Epithelial cell of proximal tubule (primary cell): ENCODE results near the gene PHF20. TPM values are rescaled to one million over a fixed set of nuclear protein-coding genes. Genes with fewer than 3 reads are reported as not detected.
"Not testable (repeated sequence)": the region's sequence is repeated elsewhere in the genome, so short reads cannot be mapped to it uniquely, and the experiment has no call there.

Experiments
- DNase-seq: peaks from one replicate; pipeline ENCODE4 v3.0.0-alpha.2; 2011; ENCODE audit warnings: low read depth
- H3K4me3 ChIP-seq: 2 replicates; pipeline ENCODE4 v1.5.1; 2011; ENCODE audit warnings: low read depth, mild to moderate bottlenecking, low read length
- CTCF ChIP-seq: conservative IDR thresholded peaks from 2 replicates; pipeline ENCODE4 v1.5.1; 2012; ENCODE audit warnings: low read depth, mild to moderate bottlenecking, low read length
- total RNA-seq: library from RNA; depleted of rRNA; stranded (reverse); fragments of >200 nt; gene quantifications from 2 replicates; pipeline ENCODE4 v1.2.3, GENCODE V29; 2015

The PHF20 gene
- total RNA-seq, 1 donor from 2014 or later, result 19.0 TPM

- no peak overlapping the region for H3K4me3 ChIP-seq
- TF ChIP-seq CTCF, result no peak
- DNase-seq, result no peak
Measured at GRCh38 chr20:35891375-35891774, 119.6 kb downstream of the PHF20 start.

GRCh38 chr20:35892871-35893270, 121.1 kb downstream of the PHF20 start:
- H3K4me3 ChIP-seq, result no peak overlapping the region
- DNase-seq, result no peak
- no peak for TF ChIP-seq CTCF

GRCh38 chr20:35893942-35894341, 122.1 kb downstream of the PHF20 start:
- H3K4me3 ChIP-seq, result no peak overlapping the region
- TF ChIP-seq CTCF, result no peak
- no peak for DNase-seq

GRCh38 chr20:35895516-35895915, 123.7 kb downstream of the PHF20 start:
- H3K4me3 ChIP-seq, DNase-seq: not testable (repeated sequence)

GRCh38 chr20:35899064-35899463, 127.2 kb downstream of the PHF20 start:
- no peak for DNase-seq
- no peak for TF ChIP-seq CTCF
- H3K4me3 ChIP-seq, result no peak overlapping the region

DNA sequence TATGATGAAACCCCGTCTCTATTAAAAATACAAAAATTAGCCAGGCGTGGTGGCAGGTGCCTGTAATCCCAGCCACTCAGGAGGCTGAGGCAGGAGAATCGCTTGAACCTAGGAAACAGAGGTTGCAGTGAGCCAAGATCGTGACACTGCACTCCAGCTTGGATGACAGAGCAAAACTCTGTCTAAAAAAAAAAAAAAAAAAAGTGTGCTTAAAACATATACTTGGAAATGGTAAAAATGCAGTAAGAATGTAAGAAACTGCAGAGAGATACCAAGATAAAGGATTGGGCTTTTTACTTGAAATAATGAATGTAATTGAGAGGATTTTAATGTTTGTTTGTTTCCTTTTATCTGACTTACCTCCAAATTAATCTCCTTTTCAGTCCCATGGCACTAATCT, 129.4 kb downstream of the PHF20 start:
- DNase-seq, H3K4me3 ChIP-seq: not testable (repeated sequence)

DNA sequence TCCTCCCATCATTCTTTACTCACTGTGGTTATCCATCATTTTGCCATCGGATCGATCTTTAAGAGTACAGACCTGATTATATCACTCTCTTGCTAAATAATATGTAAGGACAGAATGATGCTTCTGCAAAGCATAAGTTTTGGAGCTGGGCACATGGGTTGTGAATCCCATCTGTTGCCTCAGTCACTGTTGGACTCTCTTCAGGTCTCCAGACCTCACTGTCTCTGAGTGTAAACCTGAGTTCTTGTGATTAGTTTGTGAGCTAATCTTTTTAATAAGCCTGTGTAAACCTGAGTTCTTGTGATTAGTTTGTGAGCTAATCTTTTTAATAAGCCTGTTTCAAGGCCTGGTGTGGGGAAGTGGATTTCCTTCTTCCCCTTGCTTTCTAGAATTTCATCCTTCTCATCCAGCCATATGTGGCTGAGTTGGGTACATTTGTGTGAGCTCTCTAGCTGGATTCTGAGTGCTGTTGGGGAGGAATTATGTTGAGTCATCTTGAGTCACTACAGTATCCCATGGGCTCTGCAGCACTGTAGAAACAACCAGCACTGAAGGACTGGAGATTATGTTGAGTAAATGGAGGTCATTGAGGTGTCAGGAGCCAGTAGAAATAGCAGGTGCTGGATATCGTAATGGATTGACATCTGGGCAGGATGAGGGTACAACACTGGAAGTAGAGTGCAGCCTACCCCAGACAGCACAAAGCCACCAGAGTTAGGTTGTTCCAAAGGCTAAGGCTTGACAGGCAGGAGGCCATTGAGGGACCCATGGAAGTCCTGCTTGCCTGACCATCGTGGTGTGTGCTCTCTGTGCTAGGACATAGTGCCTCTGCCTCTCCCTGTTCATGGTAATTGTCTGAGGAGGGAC, 130.1 kb downstream of the PHF20 start:
- peak; percentile 66 for DNase-seq
- H3K4me3 ChIP-seq, result no peak overlapping the region
- no peak for TF ChIP-seq CTCF

DNA sequence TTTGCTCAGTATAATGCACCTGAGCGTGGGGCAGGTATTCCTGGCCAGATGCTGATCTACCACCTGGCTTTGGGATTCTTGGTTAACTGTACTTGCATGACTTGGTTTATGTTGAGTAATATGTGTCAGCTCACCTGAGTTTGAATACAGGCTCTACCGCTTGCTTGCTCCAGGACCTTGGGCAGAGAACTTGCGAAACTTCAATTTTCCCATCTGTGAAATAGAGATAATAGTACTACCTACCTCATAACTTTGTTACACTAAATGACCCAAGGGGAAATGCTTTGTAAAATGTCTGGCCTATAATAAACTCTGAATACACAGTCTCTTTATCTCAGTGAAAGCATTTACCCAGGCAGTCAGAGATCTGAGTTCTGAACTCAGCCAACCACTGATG, 130.7 kb downstream of the PHF20 start:
- TF ChIP-seq CTCF, result no peak
- no peak for DNase-seq
- H3K4me3 ChIP-seq, result no peak overlapping the region
